Panc1 (cell line): ENCODE data around the gene MINAR2.

Experiments
- POLR2AphosphoS5 ChIP-seq: IDR thresholded peaks from 2 replicates; pipeline ENCODE4 v1.6.1; 2012; ENCODE audit warnings: mild to moderate bottlenecking, low read depth, low read length, moderate library complexity
- TF ChIP-seq, protein P1 (sequence below): fragments of 450-650 bp; IDR thresholded peaks from 2 replicates; pipeline ENCODE4 v1.5.1; 2017; ENCODE audit warnings: mild to moderate bottlenecking
- TF ChIP-seq, protein P2 (sequence below), 2 experiments: IDR thresholded peaks; 2 replicates each; pipeline ENCODE4 v1.6.1; 2011 to 2012; ENCODE audit warnings: low read depth in 2 of 2, control low read depth in 1 of 2, low read length in 1 of 2, mild to moderate bottlenecking in 1 of 2, moderate library complexity in 1 of 2; ENCODE audit not compliant: insufficient read depth in 1 of 2

DNA sequence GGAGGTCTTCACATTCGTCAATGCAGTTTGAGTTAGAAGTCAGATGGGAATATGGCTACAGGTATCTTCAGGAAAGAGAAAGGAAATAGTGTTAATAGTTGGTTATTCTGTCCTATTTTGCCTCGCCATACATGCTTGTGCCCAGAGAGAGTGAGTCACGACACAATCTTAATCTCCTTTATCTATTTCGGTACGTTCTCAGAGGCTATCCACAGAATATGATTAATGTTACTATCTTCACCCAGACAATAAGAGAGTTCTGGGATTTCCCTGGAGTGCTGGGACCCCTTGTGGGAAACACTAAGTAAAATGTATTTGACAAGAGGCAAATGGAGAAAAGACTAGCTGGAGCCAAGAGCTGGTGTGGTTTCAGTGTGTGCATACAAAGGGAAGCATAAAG is 25.5 kb downstream of the MINAR2 start:
- TF ChIP-seq POLR2AphosphoS5: no peak
- TF ChIP-seq, protein P1, sequence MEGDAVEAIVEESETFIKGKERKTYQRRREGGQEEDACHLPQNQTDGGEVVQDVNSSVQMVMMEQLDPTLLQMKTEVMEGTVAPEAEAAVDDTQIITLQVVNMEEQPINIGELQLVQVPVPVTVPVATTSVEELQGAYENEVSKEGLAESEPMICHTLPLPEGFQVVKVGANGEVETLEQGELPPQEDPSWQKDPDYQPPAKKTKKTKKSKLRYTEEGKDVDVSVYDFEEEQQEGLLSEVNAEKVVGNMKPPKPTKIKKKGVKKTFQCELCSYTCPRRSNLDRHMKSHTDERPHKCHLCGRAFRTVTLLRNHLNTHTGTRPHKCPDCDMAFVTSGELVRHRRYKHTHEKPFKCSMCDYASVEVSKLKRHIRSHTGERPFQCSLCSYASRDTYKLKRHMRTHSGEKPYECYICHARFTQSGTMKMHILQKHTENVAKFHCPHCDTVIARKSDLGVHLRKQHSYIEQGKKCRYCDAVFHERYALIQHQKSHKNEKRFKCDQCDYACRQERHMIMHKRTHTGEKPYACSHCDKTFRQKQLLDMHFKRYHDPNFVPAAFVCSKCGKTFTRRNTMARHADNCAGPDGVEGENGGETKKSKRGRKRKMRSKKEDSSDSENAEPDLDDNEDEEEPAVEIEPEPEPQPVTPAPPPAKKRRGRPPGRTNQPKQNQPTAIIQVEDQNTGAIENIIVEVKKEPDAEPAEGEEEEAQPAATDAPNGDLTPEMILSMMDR: no peak
- TF ChIP-seq, protein P2, sequence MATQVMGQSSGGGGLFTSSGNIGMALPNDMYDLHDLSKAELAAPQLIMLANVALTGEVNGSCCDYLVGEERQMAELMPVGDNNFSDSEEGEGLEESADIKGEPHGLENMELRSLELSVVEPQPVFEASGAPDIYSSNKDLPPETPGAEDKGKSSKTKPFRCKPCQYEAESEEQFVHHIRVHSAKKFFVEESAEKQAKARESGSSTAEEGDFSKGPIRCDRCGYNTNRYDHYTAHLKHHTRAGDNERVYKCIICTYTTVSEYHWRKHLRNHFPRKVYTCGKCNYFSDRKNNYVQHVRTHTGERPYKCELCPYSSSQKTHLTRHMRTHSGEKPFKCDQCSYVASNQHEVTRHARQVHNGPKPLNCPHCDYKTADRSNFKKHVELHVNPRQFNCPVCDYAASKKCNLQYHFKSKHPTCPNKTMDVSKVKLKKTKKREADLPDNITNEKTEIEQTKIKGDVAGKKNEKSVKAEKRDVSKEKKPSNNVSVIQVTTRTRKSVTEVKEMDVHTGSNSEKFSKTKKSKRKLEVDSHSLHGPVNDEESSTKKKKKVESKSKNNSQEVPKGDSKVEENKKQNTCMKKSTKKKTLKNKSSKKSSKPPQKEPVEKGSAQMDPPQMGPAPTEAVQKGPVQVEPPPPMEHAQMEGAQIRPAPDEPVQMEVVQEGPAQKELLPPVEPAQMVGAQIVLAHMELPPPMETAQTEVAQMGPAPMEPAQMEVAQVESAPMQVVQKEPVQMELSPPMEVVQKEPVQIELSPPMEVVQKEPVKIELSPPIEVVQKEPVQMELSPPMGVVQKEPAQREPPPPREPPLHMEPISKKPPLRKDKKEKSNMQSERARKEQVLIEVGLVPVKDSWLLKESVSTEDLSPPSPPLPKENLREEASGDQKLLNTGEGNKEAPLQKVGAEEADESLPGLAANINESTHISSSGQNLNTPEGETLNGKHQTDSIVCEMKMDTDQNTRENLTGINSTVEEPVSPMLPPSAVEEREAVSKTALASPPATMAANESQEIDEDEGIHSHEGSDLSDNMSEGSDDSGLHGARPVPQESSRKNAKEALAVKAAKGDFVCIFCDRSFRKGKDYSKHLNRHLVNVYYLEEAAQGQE (IDR thresholded peaks at IDR 0.05; ENCODE audit: insufficient read depth in 1 of 2, low read depth in 2 of 2, low read length in 1 of 2): no peak
